T follicular helper cell (primary cell): ENCODE results near the gene USP40.

Source experiments
- DNase-seq: peaks from one replicate; pipeline ENCODE4 v3.0.0-alpha.2; 2020; ENCODE audit warnings: low read depth

USP40 gene

GRCh38 chr2:233553366-233553765 is 13.2 kb downstream of the USP40 start:
- no peak for DNase-seq

- DNase-seq = no peak
Measured at GRCh38 chr2:233551491-233551890, 15.1 kb downstream of the USP40 start.

- no peak for DNase-seq
Measured at GRCh38 chr2:233546774-233547173, 19.8 kb downstream of the USP40 start.

GRCh38 chr2:233546101-233546500 is 20.5 kb downstream of the USP40 start:
- no peak for DNase-seq

- DNase-seq = no peak
Measured at GRCh38 chr2:233544200-233544610, 22.4 kb downstream of the USP40 start.

- DNase-seq = no peak
Measured at GRCh38 chr2:233542507-233542906, 24.1 kb downstream of the USP40 start.

- DNase-seq = no peak
Measured at GRCh38 chr2:233538741-233539140, 27.8 kb downstream of the USP40 start.

GRCh38 chr2:233535271-233535670 is 31.3 kb downstream of the USP40 start:
- no peak for DNase-seq

- DNase-seq = no peak
Measured at GRCh38 chr2:233532971-233533370, 33.6 kb downstream of the USP40 start.

GRCh38 chr2:233531955-233532354 is 34.6 kb downstream of the USP40 start:
- DNase-seq = no peak

- no peak for DNase-seq
Measured at GRCh38 chr2:233530381-233530780, 36.2 kb downstream of the USP40 start.

- DNase-seq = no peak
Measured at GRCh38 chr2:233528182-233528581, 38.4 kb downstream of the USP40 start.

- no peak for DNase-seq
Measured at GRCh38 chr2:233525791-233526190, 40.8 kb downstream of the USP40 start.

GRCh38 chr2:233519787-233520611 is 46.6 kb downstream of the USP40 start:
- DNase-seq = no peak

GRCh38 chr2:233513953-233514655 is 52.5 kb downstream of the USP40 start:
- DNase-seq = no peak

- DNase-seq = no peak
Measured at GRCh38 chr2:233503947-233504637, 62.5 kb downstream of the USP40 start.

GRCh38 chr2:233503481-233503880 is 63.1 kb downstream of the USP40 start:
- DNase-seq = no peak

- no peak for DNase-seq
Measured at GRCh38 chr2:233501198-233502076, 65.1 kb downstream of the USP40 start.

GRCh38 chr2:233499928-233500327 is 66.7 kb downstream of the USP40 start:
- DNase-seq = no peak

GRCh38 chr2:233498126-233498525 is 68.5 kb downstream of the USP40 start:
- no peak for DNase-seq

GRCh38 chr2:233497692-233498091 is 68.9 kb downstream of the USP40 start:
- DNase-seq = no peak
